Eye (tissue), 1 donor: ENCODE results near the gene GABBR2.

Experiments used
- DNase-seq: peaks from one replicate; pipeline ENCODE4 v3.0.0-alpha.2; 2015

The GABBR2 gene

DNA sequence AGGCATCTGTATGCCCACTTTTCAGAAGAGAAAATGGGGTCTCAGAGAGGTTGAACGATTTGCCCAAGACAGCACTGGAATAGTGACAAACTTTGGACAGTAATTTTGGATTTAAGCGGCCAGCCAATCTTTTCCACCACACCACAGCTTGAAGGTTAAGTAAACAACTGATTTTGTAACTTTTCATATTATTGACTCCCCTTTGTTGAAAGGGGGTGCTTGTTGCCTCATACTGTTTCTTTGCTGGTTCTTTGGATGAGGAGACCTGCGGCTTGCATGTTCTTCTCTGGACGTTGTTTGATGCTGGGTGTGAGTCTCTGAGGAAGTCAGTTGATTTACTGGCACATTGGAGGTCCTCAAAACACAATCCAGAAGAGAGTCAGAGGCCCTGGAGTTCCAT, 11.7 kb upstream of the GABBR2 start:
- DNase-seq = no peak

DNA sequence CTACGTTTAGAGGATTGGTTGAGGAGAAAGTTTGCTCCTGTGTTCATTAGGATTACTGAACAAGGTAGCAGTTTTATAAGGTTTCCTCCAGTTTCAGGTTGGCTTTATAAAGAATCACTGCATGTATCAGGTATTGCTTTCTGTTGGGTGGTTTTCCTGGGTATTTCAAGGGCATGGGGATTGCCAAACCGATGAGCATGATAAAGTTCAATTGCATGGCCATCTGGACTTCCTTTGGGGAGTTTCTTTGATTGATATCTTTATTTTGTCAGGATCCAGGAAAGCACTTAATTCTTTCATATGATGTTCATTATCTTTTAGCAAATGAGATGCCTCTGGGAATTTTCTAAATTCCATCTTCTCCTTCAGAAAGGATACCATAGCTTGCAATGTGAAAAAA, 10.3 kb upstream of the GABBR2 start:
- DNase-seq = no peak

DNA sequence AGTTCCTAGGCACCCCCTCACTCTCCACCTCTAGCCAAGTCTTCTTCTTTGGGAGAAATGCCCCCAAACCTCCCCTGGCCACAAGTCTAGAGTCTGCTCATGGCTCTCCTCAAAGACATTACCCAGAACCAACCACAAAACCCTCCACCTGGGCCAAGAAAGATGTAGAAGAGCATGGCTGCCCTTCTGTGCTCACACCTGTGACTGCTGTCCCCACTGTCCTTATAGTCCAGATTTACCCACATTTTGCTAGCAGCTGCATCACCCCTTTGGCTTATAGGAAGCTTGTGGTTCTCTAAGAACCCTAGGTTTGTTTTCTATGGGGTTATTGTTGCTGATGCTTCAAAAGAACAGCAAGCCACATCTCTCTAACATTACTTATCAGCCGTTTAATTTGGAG, 6.1 kb upstream of the GABBR2 start:
- DNase-seq = no peak

DNA sequence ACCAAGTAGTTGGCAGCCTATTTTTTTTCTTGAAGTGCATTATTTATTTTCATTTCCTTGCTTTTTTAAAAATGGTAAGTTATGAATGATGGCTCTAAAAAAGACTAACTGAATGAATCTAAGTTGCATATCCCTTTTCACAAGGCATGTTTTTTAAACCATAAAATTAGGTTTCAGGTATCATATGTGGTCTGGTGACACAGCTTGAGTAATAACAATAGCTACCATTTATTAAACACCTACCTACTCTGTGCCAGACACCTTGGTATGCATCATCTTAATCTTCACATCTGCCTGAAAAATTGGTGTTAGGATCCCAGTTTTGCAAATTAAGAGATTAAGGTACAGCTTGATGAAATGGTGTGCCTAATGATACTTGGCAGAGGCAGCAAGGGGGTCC, 4.3 kb upstream of the GABBR2 start:
- no peak for DNase-seq

DNA sequence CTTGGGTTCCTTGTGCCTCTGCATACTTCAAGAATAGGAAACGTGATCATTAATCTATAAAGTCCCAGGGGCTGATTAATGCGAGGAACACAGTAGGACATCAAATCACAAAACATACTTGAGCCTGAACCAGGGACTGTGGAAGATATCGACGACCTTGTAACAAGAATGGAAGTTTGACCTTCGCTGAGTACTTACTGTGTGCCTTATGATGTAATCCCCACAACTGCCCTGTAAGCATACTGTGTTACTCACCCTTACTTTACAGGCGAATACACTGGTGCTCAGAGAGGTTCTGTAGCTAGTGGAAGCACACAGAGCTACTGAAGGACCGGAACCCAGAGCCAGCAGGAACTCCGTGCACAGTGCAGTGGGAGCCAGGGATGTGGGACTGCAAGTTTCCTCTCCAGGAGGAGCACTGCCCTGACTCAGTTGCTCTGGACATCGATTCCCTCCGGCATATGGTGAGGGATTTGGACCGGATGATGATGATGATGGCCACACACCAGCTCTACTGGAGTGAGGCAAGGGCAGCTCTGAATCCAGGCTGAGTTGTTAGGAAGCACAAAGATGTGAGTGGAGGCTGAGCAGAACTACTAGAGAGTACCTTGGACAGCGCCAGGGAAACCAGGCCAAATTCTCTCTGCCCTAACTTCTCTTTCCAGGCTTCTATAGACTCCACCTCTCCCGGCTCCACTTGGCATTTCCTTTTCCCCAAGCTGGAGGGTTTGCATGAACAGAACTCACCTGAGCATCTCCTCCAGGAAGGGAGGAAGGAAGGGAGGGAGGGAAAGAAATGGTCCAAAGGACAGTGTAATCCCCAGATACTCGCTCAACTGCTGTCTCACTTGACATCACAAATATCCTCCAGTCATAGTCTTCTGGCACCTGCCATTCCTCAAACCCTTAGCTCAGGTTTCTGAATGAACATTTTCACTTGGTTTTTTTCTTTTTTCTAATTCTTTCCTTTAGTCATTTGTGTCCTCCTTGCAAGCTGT, 1.5 kb upstream of the GABBR2 start:
- peak; percentile 78 for DNase-seq

DNA sequence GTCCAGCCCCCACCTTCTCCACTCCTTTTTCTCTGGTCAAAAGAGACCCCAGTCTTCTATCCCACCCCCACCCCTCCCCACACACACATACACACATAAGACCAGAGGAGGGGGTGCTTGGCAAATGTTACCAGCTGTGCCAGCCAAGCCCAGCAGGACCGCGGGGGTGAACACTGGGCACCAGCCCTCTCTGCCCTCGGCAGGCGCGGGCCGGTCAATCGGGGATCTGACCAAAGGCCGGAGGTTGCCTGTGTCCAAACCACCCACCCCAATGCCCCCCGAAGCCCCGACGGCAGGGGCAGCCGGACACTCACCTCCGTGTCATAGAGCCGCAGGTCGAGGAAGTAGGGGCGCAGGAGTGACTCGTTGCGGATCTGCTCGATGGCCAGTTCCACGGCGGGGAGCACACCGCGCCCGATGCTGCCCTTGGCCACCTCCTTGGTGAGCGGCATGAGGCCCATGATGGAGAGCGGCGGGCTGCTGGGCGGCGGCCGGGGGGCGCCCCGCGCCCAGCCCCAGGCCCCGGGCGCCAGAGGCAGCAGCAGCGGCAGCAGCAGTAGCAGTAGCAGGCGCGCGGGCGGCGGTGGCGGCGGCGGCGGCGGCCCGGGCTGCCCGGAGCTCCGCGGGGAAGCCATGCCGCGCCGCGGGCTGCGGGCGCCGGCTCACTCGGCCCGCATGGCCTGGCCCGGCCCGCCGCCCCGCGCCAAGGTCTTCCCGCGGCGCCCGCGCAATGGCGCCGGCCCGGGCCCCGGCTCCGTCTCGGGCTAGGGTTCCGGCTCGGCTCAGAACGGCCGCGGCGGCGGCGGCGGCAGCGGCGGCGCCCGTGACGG, 417 bp downstream of the GABBR2 start:
- DNase-seq = peak; percentile 41

DNA sequence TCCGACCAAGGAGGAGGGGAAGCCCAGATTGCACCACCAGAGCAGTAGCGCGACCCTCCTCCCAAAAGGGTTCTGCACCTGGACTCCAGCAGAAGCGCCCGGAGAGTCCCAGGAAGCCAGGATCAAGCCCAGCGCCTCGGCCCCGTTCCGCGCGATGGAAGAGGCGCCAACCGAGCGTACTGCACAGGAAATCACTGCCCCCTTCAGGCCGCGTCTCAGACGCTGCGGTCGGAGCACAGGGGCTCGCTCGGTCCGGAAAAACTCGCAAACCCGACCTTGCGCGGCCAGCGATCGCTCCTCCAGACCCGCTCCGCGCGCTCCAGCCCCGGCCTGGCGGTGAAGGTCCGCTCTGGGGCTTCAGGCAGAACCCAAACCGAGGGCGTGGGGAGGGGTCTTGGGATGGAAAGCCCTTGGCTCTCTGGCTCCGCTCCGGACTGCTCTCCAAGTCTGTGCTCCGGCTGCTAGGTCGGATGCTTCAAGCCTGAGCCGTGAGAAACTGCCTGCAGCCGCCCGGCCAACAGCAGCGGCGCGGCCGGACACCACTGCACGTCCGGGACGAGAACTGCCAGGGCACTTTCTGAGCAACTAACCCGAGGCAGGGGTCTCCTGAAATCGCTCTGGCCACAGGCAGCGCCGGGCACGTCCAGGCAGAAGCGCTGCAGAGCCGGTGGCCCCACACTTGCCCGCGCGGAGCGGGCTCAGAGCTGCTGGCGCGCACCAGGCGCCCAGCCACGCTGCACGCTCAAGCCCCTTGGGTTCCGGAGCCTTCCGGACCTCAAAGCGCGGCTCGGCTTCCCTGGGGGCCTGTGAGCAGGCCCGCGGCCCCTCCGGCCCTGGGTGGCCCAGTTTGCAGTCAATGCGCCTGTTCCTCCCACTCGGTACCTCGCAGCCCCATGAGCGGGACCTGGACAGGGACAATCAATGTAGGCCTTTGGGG, 1.3 kb downstream of the GABBR2 start:
- DNase-seq = peak; percentile 93

DNA sequence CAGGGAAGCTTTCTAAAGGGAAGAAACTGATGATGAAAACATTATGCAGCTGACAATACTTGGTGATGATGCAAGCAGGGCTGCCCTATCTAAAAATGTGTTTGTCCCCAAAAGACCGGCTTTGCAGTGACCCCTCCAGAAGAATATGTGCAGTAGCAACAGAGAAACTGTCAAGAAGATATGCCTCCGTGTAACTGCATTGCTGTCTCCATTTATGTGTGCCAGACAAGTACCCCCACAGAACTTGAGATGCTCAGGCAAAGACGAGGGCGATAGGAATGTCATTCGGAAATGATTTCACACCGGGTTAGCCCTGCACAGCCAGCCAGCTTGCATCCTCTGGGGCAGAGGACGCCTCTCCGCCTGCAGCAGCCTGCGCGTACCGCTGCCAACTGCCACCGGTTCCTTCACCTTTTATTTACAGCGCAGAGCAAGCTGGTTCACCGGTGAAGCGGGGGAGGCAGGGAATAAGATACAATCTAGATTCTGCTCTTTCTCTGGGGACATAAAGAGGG, 2.0 kb downstream of the GABBR2 start:
- DNase-seq = no peak

DNA sequence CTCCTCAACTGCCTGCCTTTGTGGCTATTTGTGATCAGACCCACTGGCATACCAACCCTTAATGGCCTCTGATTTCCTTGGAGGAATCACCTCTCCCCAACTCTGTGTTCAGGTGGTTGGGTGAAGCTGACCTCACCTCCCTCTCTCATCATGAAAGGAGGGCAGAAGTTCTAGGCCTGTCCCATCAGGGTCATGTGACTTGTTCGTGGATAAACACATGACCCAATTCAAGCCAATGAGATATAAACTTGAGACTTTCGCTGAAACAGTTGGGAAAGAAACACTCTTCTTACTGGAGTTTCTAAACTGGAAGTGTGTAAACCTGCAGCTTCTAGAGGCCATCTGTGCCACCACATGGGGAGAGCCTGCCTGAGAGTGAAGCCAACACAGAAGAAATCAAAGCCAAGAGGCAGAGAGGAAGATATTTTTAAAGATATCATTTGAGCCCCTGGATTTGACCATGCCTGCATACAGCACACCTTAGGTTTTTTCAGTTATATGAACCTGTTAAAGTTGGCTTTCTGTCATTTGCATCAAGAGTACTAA, 5.8 kb downstream of the GABBR2 start:
- no peak for DNase-seq

DNA sequence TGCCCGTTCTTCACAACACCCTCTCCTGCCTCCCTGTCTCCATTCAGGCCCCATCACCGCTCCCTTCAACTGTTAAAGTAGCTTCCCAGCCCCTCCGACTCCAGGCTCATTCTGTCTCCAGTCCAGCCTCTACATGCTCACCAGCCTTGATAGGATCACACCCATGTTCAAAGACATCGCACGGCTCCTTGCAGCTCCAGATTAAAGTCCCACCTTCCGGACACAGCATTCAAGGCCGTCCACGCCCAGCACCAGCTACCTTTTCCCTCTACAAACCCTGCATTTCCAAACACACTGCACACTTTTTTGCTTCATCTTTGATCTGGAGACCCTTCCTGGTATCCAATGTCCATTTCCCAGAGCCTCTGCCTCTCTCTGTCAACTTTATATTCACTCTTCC, 6.4 kb downstream of the GABBR2 start:
- no peak for DNase-seq

DNA sequence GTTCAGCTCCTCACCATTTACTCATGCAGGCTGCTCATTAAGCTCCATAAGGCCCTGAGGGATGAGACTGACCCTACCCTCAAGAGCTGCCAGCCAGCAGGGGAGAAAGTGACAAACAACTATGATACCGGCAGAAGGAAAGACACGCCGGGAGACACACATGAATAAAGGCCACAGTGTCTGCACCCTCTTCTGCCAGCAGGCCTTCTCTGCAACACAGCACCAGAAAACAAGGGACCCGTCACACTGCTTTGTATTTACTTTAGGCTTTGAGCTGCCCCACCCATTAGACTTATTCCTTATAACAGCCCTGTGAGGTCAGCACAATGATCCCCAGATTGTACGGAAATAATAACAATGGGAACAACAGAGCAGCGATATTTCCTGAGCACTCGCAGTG, 7.2 kb downstream of the GABBR2 start:
- DNase-seq = no peak

DNA sequence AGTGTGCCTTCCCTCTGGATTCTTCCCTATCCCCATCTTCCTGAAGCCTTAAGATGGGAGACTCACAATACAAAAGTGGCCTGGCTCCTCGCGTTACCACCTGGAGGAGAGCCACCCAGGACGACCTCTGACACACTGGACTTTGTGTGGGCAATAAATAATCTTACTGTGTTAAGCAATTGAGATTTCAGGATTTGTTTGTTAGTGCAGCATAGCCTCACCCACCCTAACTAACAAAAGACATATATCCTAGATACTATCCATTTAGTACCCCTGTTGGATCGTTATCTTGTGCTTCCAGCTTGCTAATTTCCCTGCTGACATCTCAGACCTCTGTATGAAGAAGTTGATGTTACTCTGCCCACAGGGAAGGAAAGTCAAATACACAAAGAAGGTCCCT, 7.9 kb downstream of the GABBR2 start:
- no peak for DNase-seq

DNA sequence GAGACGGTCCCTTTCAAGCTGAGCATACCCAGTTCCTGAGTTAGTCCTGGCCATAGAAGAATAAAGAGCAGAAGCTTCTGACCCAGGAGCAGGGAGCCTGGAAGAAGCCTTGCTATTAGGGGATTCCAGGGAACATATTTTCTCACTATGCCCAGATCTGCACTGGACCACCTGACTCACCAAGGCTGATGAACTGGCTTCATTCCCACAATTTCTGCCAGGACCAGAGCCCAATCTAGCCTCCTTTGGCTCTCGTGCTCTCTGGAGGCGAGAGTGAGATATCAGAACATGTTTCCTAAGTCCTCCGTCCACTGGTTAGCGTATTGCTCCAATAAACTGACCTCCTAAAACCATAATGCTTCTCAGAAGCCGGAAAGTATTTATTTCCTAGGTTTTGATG, 9.9 kb downstream of the GABBR2 start:
- DNase-seq = no peak

DNA sequence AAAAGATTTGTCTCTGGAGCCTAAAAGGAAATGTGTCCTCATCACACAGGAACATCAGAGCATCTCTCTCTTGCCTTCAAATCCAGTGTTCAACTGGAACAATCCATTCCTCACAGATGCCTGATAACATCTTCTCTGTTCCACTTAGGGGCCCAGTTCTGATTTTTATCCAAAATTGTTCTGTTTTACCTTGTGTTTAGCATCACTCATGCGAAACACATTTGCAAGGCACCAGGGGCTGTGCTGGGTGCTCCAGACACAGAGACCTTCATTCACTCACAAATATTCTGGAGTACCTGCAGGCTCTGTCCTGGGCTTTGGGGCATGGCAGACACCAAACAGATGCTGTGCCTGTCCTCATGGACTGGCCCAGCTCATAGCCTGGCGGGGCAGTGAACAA, 13.8 kb downstream of the GABBR2 start:
- DNase-seq = no peak

DNA sequence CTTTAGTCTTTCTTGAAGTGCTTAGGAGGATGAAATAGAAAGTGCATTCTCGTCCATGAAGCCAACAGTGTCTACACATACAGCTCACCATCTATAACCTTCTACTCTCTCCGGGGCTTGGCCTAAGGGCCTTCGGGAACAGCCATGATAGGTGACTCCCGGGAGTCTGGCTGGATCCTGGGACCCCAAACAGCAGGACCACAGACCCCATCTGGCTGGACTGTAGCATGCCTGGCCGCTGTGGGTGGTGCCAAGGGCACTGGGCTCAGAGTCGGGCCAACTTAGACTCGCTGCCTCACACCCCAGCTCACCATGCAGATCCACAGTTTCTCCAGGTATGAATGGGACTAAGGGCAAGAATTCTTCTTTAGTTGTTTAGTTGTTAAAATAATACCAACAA, 16.3 kb downstream of the GABBR2 start:
- no peak for DNase-seq

DNA sequence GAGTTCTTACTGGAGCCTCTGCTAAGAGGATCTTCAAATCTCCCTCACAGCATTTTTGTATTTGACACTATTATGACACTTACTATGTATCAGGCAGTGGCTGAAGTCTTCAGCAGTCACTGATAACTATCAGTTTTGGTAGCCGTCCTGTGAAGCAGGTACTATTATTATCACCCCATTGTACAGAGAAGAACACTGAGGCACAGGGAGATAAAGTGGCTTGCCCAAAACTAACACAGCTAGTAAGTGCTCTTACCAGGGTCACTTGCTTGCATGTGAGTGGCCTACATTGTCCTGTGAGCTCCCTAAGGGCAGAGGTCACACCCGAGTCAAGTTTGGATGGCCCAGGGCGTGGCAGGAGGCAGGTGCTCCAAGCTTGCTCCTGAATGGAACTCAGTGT, 16.8 kb downstream of the GABBR2 start:
- DNase-seq = no peak

DNA sequence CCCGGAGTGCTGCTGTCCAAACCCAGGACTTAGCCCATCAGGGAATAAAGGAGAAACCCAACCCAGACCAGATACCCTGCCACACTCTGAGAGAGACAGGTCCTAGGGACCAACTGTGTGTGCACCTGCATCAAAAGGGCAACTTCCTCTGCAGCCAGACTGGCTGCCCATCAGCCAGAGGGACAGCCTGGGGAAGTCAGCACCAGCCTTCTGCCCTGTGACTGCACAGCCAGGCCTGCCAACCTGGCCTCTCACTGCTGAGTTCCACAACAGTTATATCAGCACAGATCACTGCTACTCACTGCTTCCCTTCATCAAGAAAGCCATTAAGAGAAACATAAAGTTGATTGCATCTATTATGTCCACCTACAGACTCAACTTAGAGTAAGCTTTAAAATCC, 18.0 kb downstream of the GABBR2 start:
- no peak for DNase-seq

DNA sequence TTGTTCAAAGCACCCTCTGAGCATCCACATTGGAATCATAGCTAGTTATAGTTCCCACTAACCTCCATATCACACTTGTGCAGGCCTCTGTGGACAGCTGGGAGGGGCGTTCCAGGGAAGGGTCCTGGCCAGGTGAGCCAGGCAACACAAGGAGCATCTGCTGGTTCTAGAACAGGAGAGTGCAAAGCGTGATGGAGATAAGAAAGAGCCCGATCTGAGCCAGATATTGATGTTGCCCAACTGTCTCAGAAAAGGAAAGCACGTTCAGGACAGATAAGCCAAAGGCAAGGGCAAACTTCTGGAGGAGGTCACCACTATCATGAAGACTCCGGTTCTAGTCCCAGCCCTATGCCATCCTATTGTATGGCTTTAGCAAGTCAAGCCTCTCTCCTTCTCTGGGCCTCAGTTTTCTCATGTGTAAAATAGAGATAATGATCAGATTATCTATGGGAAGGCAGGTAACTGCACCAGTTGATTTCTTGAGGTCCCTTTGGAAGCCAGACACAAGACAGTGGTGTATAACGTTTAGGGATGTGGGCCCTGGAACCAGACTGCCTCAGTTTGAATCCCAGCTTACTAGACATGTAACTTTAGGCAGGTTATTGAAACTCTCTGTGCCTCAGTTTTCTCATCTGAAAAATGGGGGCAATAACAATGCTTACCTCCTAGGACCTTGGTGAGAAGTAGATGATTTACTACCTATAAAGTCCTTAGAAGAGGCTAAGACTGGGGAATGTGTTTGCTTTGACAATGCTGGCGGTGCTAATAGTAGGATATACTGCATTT, 19.8 kb downstream of the GABBR2 start:
- no peak for DNase-seq

DNA sequence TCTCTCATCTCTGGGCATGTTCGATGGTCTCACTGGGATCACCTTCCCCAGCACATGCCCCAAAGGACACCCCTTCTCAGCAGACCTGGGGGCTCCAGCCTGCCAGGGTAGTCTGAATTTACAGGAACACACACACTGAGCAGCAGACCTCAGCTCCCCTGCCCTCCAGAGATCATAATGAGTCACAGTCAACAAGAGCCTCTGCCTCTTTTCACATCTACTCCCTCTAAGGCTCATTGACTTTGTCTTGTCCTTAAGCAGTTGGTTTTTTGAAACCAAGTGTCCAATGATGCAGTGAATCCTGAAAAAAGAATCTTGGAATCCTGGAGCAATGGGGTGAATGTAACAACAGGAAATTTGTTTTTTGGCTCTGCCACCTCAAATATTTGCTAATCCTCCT, 20.8 kb downstream of the GABBR2 start:
- DNase-seq = no peak

DNA sequence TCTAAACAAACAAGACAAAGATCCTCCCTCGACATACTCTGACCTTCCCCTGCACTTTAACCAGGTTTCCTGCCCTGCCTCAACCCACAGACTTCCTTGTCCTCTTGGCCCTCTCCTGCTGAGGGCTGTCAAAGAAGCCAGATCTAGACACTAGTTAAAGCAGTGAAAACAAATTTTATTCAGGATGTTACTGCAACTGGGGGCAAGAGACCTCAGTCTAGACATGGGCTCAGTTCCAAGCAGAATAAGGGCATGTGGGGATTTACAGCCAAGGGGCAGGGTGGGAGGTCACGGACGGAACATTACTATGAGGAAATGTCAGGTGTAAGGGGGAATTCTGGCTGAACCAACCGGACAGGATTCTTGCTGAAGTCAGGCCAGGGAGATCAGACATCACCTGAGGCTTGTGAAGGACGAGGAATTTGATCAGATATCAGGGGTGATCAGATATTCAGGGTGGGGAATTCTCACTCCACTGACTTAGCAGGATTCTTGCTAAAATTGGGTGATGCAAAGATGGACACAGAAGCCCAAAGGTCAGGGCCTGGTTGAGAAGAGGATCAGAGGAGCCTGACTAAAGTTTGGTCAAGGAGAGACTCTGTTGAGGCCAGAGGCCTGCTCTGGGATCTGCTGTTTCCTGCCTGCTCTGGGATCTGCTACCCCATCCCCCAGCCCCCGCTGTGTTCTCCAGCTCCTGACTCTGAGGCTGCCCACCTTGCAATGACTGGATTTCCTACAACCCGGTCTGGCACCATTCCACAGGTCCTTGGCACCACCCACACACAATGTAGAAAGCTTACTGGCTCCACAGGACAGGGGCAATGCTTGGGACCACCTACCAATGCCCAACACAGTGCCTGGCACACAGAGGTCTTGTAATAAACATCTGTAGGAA, 21.5 kb downstream of the GABBR2 start:
- no peak for DNase-seq
